Central memory CD4-positive, alpha-beta T cell (primary cell): ENCODE results near the gene CASKIN2.
"Not testable (repeated sequence)": the region's sequence is repeated elsewhere in the genome, so short reads cannot be mapped to it uniquely, and the experiment has no call there.

Experiments used
- DNase-seq: peaks from one replicate; pipeline ENCODE4 v3.0.0; 2022

Gene CASKIN2

DNA sequence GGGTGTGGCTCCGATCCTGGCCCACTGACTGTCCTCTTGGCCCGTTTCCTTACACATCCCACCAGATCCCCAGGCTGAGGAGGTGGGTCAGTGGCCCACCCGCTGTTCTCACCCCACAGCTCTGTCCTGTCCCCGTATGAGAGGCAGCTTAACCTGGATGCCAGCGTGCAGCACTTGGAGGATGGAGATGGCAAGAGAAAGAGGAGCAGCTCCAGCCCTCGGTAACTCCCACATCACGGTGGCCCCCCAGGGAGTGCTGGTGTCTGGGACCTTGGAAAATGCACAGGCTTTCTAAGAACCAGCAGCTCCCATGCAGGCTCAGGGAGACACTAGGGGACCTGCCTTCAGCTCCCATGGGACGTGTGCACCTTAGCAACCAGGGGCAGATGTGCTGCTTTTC is 6.0 kb upstream of the CASKIN2 start:
- no peak for DNase-seq

- not testable (repeated sequence) for DNase-seq
Measured at GRCh38 chr17:75520413-75520812, 5.1 kb upstream of the CASKIN2 start.

- DNase-seq = no peak
Measured at GRCh38 chr17:75518983-75519537, 3.7 kb upstream of the CASKIN2 start.

DNA sequence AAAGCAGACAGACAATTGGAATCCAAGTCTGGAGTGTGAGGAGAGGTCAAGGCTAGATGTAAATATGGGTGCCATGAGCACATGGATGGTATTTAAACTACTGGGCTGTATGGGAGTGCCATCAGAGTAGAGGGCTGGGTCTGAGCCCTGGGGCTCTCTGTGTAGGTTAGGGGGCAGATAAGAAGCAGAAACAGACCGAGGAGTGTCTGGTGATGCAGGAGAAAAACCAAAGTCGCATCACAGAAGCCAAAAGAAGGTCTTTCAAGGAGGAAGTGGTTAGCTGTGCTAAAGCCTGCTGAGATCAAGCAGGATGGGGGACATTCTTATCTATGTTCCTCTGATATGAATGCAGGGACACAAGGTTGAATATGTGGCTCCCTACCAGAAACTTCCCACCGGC is 2.9 kb upstream of the CASKIN2 start:
- DNase-seq = peak; percentile 85

DNA sequence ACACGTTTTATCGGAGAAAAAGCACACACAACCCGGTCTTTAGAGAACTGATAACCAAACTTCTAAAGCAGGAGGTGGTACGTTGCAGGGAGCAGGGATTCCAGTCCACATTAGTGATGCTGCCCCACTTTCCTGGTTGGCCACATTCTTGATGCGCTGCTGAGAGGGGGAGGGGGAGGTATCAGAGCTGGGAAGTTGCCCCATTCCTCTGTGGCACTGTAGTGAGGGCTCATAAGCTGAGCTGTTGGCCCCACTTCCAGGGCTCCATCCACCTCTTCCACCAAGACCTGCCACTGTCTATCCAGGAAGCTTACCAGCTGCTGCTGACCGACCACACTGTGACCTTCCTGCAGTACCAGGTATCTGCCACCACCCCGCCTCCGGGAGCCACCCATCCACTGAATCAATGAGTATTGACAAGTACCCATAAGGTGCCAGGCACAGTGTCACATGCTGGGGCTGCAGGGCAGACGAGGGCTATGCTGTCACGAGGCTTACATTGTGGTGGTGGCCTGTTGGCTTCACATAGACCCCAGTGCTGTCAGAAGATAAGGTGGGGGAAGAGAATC is 2.0 kb upstream of the CASKIN2 start:
- DNase-seq = no peak

- no peak for DNase-seq
Measured at GRCh38 chr17:75516619-75517296, 1.4 kb upstream of the CASKIN2 start.

DNA sequence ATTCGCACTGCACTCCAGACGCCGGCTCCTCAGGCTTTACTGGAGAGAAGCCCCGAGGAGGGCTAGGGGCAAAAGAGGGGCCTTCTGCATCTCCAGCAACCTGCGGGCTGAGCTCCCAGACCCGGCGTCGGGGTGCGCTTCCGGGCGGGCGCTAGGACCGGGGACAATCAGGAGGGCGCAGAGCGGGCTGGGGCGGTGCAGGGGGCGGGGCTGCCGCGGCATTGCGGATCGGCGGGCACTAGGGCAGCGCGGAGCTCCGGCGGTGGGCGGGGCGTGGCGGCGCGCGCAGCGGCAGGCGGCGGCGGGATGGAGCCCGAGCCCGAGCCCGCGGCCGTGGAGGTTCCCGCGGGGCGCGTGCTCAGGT is 900 bp upstream of the CASKIN2 start, which contains the start of gene TSEN54:
TSEN54 (plus strand) TSS at position 274 of the 364 bp plus-strand sequence; CDS start at position 307, 33 bp downstream.
- peak; percentile 92 for DNase-seq

GRCh38 chr17:75514919-75515495 is 330 bp downstream of the CASKIN2 start:
- DNase-seq = no peak

DNA sequence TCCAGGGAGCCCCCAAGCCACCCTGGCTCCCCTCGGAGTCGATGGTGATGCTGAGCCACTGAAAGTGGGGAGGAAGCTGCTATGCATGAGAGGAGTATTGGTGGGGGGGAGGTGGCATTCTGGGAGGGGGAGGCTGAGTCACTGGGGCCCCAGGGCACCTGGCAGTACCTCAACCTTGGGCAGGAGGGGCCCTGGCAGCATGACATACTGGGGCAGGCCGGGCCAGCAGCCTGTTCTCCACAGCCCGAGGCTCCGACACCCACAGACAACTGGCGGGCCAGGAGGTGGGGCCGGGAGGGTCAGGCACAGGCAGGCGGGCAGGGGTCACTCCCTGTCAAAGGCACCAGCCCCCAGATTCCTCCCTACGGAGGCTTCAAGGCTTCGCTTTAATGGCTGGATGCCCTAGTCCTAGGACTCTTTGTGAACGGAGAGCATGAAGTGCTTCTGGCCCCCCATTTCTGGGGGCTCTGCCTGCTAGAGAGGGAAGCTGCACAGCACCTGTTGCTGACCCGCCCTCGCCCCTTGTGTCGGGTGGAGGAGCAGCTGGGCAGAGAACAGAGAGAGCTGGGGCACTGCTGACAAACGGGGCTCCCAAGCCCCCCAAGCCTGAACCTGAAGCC is 928 bp downstream of the CASKIN2 start:
- DNase-seq = no peak

DNA sequence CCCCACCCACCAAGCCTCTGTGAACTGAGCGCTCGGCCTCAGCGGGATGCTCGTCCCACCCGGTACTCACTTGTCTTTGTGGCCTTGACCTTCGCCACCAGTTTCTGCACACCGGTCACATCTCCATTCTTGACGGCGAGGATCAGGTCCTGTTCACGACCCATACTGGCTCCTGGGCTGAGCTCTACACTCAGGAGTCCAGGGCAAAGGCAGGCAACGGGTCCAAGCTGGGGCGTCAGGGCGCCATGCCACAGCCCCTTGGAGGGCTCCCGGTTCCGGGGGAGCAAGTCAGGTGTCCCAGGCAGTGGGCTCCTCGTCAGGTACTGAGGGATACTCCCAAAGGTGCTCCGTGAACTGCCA is 1.7 kb downstream of the CASKIN2 start:
- DNase-seq = no peak

GRCh38 chr17:75512926-75513640 is 2.3 kb downstream of the CASKIN2 start:
- no peak for DNase-seq

DNA sequence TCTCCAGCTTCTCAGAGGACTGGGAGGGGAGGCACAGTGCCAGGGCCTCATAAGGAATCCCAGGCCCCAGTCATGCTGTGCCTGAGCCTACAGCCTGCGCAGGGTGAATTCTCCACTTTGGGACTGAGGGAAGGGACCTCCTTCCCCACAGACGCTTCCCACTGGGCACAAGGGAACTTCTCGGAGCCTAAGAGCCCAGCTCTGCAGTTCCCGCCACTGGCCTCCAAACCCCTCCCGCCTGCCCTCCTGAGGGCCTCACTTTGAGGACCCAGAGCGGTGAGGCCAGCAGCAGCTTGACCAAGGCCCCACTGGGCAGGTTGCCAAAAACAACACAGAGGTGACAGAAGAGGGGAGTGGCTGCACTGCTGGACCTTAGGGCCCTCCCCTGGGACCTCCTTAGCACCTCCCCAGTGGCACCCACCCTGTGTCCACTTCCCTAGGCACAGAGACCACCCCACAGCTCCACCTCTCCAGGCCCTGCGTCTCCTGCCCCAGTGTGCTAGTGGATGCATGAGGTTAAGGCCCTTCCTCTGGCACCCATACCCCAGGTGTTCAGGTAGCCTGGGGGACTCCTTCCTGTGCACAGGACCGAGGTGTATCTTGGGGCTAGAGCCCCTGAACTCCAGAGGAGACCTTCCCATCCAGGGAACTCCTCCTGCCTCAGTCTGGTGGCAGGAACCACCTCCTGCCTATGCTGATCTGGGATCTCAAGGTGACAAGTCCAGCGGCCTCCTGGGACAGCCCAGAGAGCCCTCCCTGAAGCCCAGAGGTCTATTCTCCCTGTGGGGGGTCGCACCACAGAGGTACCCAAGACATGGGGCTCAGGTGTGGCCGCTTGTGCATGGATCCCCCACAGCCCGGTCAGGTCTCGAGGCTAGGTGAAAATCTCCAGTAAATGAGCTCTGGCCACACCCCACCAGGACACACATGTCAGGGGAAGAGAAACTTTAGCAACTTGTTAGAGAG is 3.4 kb downstream of the CASKIN2 start:
- no peak for DNase-seq

DNA sequence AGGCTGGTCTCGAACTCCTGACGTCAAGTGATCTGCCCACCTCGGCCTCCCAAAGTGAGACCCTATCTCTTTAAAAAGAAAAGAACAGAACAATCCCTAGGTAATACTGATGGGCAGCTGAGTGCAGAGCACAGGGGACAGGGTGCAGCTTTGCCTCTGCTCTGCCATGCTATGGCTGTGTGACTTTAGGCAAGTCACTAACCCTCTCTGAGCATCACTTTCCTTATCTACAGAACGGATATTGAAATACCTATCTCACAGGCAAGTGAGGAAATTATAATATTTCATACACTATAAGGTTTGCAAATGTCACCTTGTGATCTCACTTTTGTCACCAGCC is 4.1 kb downstream of the CASKIN2 start:
- no peak for DNase-seq

GRCh38 chr17:75509528-75510258 is 5.6 kb downstream of the CASKIN2 start:
- DNase-seq = no peak

DNA sequence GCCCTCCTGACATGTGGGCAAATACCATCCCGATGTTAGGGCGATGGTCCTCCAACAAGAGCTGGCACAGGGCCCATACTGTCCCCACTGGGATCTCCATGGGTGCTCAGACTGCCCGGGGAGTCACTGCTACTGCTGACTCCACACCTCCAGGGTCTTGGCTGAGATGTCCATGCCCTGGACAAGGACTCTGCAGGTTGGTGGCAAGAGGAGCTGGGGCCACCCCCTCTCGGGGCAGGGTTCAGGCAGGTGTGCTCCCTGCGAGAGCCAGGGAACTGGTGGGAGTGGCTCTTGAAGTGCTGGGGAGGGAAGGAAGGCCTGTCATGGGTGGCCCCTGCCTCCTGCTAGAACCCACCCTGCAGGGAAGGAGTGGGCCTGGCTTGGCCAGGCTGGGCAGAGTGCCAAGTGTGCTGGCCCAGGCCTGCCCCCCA is 6.4 kb downstream of the CASKIN2 start:
- no peak for DNase-seq

- DNase-seq = no peak
Measured at GRCh38 chr17:75507733-75508719, 7.3 kb downstream of the CASKIN2 start.

DNA sequence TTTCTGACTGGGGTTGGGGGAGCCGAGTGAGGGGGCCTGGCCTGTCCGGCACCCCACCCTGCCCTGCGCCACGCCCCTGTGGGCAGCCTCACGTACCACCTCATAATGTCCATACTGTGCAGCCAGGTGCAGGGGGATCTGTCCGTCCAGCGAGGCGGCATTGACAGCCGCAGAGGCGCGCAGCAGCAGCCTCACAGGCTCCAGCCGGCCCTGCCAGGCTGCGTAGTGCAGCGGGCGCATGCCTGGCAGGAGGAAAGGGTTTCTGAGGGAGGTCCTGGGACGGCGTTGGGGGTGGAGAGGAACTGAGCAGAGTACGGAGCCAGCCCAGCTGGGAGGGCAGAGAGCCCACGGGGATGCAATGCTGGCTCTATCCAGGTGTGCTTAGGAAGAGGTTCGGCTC is 8.4 kb downstream of the CASKIN2 start:
- no peak for DNase-seq

- no peak for DNase-seq
Measured at GRCh38 chr17:75506134-75506533, 9.2 kb downstream of the CASKIN2 start.

DNA sequence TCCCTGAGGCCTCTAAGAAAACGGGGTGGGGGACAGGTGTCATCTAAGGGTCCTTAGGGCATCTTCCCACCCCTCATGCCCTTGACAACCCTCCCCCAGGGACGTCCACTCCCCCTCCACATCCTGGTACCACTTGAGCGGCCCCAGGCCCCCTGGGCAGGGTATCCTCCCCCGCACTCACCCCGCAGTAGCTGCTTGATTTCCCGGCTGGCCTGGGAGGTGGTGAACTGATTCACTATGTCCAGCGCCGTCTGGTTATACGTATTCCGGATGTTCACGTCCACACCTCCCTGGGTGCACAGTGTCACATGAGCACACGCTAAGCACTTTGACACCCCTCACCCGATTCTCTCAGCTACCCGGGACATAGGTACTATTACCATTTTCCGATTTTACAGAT is 9.7 kb downstream of the CASKIN2 start:
- no peak for DNase-seq

GRCh38 chr17:75505152-75505409 is 10.3 kb downstream of the CASKIN2 start:
- DNase-seq = no peak
